Dermis microvascular lymphatic vessel endothelial cell (primary cell): ENCODE results near the gene RDM1. TPM values are rescaled to one million over a fixed set of nuclear protein-coding genes. Genes with fewer than 3 reads are reported as not detected.

Experiments used
- DNase-seq, 2 donors: peaks; one replicate each; pipeline versions ENCODE4 v3.0.0 to v3.0.0-alpha.2; 2010; ENCODE audit warnings: low read depth in 2 of 2
- total RNA-seq: library from RNA; depleted of rRNA; stranded (reverse); fragments of >200 nt; gene quantifications from 2 replicates; pipeline ENCODE4 v1.2.1, GENCODE V29; 2014

RDM1 gene
- total RNA-seq, 1 donor from 2014 or later = 0.13 TPM

GRCh38 chr17:35872196-35872980 is 58.2 kb downstream of the RDM1 start:
- no peak for DNase-seq

- peak in 1 of 2 donors; percentile 22 for DNase-seq
These were observed 59.4 kb downstream of the RDM1 start for GRCh38 chr17:35870906-35871819.

DNA sequence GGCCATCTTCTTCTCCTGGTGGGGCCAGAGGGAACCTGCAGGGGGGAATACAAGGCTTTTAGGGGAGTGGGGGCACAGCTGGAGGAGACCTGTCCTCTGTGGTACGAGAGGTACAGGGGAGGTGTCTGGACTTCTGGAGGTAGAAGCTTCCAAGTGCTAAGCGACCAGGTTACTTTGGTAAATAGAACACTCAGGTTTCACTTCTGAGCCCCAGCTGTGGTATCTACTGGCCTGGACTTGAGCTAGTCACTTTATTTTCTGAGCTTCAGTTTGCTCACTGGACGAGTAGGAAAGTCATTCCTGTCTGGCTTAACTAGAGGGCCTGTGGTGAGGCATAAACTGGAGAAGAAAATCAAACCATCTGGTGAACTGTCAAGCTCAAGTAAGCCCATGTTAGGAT is 61.8 kb downstream of the RDM1 start, which contains the start of gene HEATR9:
HEATR9 (minus strand) TSS at position 155 of the 400 bp plus-strand sequence; CDS start at position 6, 149 bp downstream.
- no peak for DNase-seq

Other genes starting within 250 kb of the RDM1 start
- under 0.01 and 0.13 TPM in 2 replicates for gene RASL10B, start 199.1 kb downstream of the RDM1 start, total RNA-seq
- gene GAS2L2, start 177.5 kb downstream of the RDM1 start, total RNA-seq = under 0.01 TPM in 1 of 2 replicates, not detected in the other
- not detected in 2 replicates for gene C17orf50, start 169.9 kb downstream of the RDM1 start, total RNA-seq
- gene MMP28, start 135.1 kb downstream of the RDM1 start, total RNA-seq = 1.3 and 2.4 TPM in 2 replicates
- 62.6 and 74.3 TPM in 2 replicates for gene TAF15, start 121.3 kb downstream of the RDM1 start, total RNA-seq
- gene HEATR9, start 61.9 kb downstream of the RDM1 start, total RNA-seq = not detected in 2 replicates
- gene CCL5, start 50.4 kb downstream of the RDM1 start, total RNA-seq = 0.38 and 0.39 TPM in 2 replicates
- not detected in 2 replicates for gene LYZL6, start 12.9 kb upstream of the RDM1 start, total RNA-seq
- gene CCL16, start 50.7 kb upstream of the RDM1 start, total RNA-seq = 0.13 and 0.38 TPM in 2 replicates
- 2.7 and 24.7 TPM in 2 replicates for gene CCL14, start 56.0 kb upstream of the RDM1 start, total RNA-seq
- gene CCL15, start 70.8 kb upstream of the RDM1 start, total RNA-seq = not detected in 2 replicates
- gene CCL23, start 87.2 kb upstream of the RDM1 start, total RNA-seq = 0.38 TPM in 1 of 2 replicates, not detected in the other
- not detected in 2 replicates for gene CCL18, start 133.5 kb upstream of the RDM1 start, total RNA-seq
- gene CCL3, start 159.4 kb upstream of the RDM1 start, total RNA-seq = not detected in 2 replicates
- not detected in 2 replicates for gene CCL4, start 173.1 kb upstream of the RDM1 start, total RNA-seq
- gene TBC1D3B, start 245.9 kb upstream of the RDM1 start, total RNA-seq = 0.64 and 2.0 TPM in 2 replicates